ENCODE measurements around the gene HLX.

The HLX gene

GRCh38 chr1:220882061-220882891 lies 3.0 kb downstream of the HLX start:
- no peak for DNase-seq

- DNase-seq: no peak
Observed at GRCh38 chr1:220884109-220884980, 5.1 kb downstream of the HLX start.

GRCh38 chr1:220884981-220885918 lies 6.0 kb downstream of the HLX start:
- DNase-seq: no peak

- no peak for DNase-seq
Observed at GRCh38 chr1:220885971-220886370, 6.7 kb downstream of the HLX start.

DNA sequence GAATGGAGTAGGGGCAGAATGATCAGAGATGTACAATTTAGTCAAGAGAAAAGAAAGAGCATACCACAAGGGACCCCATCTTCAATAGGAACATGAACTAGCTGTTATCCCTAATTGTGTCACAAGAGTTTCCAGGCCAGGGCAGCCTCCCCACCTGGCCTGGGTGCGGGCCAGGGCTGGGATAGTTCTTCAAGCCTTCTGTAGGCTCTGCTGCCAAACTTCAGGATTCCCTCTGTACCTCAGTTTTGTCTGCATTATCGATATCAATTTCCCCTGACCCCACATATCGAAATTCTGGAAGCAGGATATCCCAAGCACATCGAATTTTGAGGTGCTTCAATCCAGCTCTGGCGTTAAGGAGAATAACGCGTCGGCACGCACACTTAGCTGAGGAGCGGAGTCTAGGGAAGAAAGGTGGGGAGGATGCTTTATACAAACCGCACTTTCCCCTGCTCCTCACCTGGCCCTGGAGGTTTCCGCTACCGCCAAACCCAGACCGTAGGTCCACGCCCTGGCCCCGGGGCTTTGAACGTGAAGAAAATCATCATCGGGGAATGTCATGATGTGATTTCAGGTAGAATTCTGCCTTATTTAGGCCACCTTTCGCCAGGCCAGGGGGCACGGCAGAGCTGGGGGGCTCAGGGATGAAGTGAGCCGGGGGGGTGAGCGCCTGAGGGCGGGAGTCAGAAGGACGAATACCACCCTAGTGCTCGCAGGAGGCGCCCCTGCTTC lies 7.4 kb downstream of the HLX start:
- DNase-seq: no peak

DNA sequence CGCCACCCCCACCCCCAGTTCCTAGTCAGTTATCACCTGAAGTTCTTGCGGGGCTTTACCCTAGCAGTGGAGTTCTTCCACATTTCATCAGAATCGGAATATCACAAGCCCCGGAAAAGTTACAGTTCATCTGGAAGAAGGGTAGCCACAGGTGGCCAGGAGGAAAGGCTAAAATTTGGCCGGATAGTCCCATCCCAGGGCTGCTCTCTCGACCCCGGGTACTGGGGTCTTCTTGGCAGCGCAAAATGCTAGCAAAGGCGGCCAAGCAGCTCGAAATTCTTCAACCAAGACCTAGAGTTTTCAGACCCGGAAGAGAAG lies 7.9 kb downstream of the HLX start:
- no peak for DNase-seq

- DNase-seq: no peak
Observed at GRCh38 chr1:220887520-220888416, 8.5 kb downstream of the HLX start.

- no peak for DNase-seq
Observed at GRCh38 chr1:220888417-220888986, 9.3 kb downstream of the HLX start.

- DNase-seq: no peak
Observed at GRCh38 chr1:220889333-220889732, 10.1 kb downstream of the HLX start.

GRCh38 chr1:220889848-220890287 lies 10.6 kb downstream of the HLX start:
- no peak for DNase-seq

DNA sequence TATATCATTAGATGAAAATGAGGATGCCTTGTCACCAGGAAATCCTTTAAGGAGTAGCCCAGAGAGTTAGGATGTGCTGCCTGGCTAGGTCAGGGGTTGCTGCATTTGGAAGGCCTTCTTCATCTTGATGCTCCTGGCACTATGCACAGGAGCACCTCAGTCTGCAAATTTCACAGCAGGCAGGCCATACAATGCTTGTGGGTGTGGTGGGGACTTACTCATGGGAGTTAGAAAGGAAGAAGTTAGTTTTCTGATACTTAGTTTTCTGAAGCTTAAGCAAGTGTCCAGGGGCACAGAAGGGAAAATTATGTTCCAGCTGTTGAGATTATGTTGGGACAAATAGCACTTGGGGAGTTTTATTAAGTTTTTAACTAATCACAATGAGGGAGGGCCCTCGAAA lies 11.4 kb downstream of the HLX start:
- no peak for DNase-seq

GRCh38 chr1:220891224-220892085 lies 12.2 kb downstream of the HLX start:
- no peak for DNase-seq

GRCh38 chr1:220892086-220892376 lies 12.8 kb downstream of the HLX start:
- DNase-seq: no peak

DNA sequence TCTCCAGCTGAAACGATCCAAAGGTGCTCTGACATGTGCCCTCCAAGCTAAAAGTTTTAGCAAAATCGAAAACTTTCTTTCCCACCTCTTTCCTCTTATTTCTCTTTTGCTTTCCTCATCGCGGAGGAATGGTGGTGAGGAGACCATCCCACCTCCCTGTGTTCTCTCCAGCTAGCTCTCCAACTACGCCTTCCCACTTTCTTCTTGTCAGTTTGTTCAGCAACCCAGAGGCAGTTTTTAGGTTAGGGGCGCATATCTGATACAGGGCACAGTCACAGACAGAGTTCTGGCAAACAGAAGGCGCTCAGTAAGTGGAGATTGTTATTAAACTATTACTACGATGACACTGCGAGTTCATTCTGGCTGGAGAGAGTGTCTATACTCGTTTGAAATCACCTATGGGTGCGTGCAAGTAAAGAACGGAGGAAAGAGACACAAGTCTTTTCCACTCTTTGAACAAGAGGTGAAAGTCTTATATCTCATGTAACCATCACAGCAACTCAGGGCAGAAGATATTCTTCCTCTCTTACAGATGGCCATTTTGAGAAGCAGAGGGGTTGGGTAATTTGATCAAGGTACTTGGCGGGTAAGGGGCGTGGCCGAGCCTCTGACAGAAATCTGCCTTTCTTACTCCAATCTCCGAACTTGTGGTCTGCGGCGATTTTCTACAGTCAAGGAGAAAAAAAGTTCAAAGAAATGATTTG lies 13.9 kb downstream of the HLX start:
- no peak for DNase-seq

- no peak for DNase-seq
Observed at GRCh38 chr1:220893701-220894024, 14.4 kb downstream of the HLX start.

DNA sequence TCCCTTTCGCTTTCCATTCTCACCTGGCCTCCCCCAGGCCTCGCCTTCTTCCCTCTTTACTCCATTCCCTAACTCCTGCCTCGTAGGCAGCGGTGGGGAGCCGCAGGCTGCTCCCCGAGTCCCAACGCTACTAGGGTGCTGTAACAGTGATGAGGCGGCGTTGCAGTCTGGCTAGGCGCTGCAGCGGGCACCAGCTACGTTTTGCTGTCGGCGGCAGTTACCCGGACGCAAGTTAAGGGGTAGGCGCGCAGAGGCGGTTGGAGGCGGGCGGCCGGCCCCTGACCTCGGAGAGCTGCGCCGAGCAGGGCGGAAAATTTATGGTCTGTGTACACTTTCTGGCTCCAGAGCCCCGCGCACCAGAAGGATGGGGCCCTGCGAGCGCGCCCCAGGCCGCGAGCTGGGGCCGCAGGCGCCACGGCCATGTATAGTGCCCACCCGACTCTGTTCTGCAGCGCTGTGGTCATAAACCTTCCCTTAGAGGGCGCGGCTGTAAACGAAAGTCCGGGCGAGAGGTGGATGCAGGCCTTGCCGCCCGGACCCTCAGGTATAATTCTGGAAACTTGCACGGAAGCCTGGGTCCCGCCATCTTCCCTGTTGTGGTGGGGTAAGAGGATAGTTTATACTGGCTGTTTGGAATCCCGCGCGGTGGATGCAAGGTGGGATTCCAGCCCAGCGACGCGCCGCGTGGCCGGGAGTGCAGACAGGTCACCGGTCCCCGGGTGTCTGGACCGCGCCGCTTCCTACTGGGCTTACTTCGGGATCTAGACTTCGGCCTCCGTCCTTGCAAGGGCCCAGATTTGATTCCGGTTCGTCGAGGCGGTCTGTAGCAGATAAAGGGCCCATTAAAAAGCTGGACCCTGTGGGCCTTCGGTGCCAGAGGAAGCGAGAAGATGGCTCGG lies 15.0 kb downstream of the HLX start:
- DNase-seq: no peak

DNA sequence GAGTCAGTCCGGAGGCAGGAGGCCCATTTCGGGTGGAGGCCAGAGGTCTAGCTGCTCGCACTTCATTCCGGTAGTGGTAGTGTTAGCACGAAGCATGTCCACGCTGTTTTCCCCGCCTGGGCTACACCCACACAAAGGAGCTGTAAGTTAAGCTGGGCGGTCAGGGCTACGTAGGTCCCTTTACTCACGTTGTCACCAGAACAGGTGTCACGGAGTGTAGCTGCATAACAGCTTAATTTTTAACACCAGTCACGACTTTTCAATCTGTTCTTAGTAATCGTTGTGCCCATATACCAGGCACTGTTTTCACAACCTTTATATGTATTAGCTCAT lies 15.6 kb downstream of the HLX start:
- no peak for DNase-seq

DNA sequence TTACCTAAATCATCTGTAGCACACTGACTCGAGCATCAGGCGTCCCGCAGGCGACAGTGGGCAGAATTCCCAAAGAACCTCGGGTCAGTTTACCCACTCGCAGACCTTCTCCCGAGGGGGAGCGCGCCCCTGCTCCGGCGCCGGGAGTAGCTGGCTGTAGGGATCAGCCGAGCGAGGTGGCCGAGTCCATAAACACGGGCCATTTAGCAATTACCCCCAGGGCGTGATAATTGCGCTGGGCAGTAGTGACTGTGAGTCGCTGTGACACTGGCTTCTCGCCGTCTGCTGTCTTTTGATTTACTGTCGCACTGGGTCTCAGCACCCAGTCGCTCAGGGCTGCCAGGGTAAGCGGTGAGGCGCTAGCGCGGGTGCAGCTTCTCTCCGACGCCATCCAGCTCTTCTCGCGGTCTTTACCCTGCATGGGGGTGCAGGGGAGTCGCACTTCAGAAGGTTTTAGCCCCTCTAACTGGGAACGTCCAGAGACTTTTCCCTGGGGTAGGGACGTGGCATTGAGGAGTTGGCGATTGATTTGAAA lies 16.2 kb downstream of the HLX start:
- no peak for DNase-seq
